HEK293T (cell line): ENCODE measurements around the gene MLXIP.

Source experiments
- CTCF ChIA-PET: fragments of 350-600 bp; formaldehyde crosslinking; extraction: SDS; loops from one replicate; lab custom pipeline; 2021; ENCODE audit warnings: antibody characterized with exemption, inconsistent platforms; lab: Yijun Ruan, JAX
- POLR2A ChIA-PET: fragments of 350-600 bp; formaldehyde crosslinking; extraction: SDS; loops from one replicate; lab custom pipeline; 2020; ENCODE audit warnings: antibody characterized with exemption, inconsistent platforms; lab: Yijun Ruan, JAX
- DNase-seq: peaks from one replicate; pipeline ENCODE4 v3.0.0; 2012; ENCODE audit warnings: mixed read lengths; ENCODE audit errors: extremely low spot score
- ARNT ChIP-seq: fragments of 450-650 bp; IDR thresholded peaks from 2 replicates; pipeline ENCODE4 v1.6.1; 2017; ENCODE audit warnings: mild to moderate bottlenecking
- BHLHE40 ChIP-seq: fragments of 450-650 bp; IDR thresholded peaks from 2 replicates; pipeline ENCODE4 v1.6.1; 2016; ENCODE audit warnings: mild to moderate bottlenecking, moderate library complexity, borderline replicate concordance
- CTBP1 ChIP-seq: fragments of 450-650 bp; IDR thresholded peaks from 2 replicates; pipeline ENCODE4 v1.6.1; 2016; ENCODE audit warnings: borderline replicate concordance
- ELF4 ChIP-seq: fragments of 450-650 bp; IDR thresholded peaks from 2 replicates; pipeline ENCODE4 v1.6.1; 2017; ENCODE audit warnings: antibody characterized with exemption
- FOXA1 ChIP-seq: fragments of 450-650 bp; IDR thresholded peaks from 2 replicates; pipeline ENCODE4 v1.6.1; 2016; ENCODE audit warnings: mild to moderate bottlenecking
- FOXK2 ChIP-seq: fragments of 450-650 bp; IDR thresholded peaks from 2 replicates; pipeline ENCODE4 v1.6.1; 2016; ENCODE audit warnings: mild to moderate bottlenecking
- FOXM1 ChIP-seq: fragments of 450-650 bp; IDR thresholded peaks from 2 replicates; pipeline ENCODE4 v1.6.1; 2017; ENCODE audit warnings: mild to moderate bottlenecking, borderline replicate concordance
- HDGF ChIP-seq: fragments of 450-650 bp; IDR thresholded peaks from 2 replicates; pipeline ENCODE4 v1.6.1; 2017; ENCODE audit warnings: antibody characterized with exemption, borderline replicate concordance
- L3MBTL2 ChIP-seq: fragments of 450-650 bp; conservative IDR thresholded peaks from 2 replicates; pipeline ENCODE4 v1.6.1; 2016; ENCODE audit warnings: mild to moderate bottlenecking
- LEF1 ChIP-seq: fragments of 450-650 bp; IDR thresholded peaks from 2 replicates; pipeline ENCODE4 v1.6.1; 2017; ENCODE audit warnings: mild to moderate bottlenecking, borderline replicate concordance
- NFRKB ChIP-seq: fragments of 450-650 bp; IDR thresholded peaks from 2 replicates; pipeline ENCODE4 v1.6.1; 2016; ENCODE audit warnings: mild to moderate bottlenecking, moderate library complexity
- SP1 ChIP-seq: fragments of 450-650 bp; IDR thresholded peaks from 2 replicates; pipeline ENCODE4 v1.6.1; 2017
- SUZ12 ChIP-seq: fragments of 450-650 bp; IDR thresholded peaks from 2 replicates; pipeline ENCODE4 v1.6.1; 2016; ENCODE audit warnings: mild to moderate bottlenecking
- TARDBP ChIP-seq: fragments of 450-650 bp; IDR thresholded peaks from 2 replicates; pipeline ENCODE4 v1.6.1; 2016
- ZNF384 ChIP-seq: fragments of 450-650 bp; IDR thresholded peaks from 2 replicates; pipeline ENCODE4 v1.6.1; 2016
- TF ChIP-seq, protein P1 (sequence below): fragments of 450-650 bp; IDR thresholded peaks from 2 replicates; pipeline ENCODE4 v1.6.1; 2016

Gene MLXIP

DNA sequence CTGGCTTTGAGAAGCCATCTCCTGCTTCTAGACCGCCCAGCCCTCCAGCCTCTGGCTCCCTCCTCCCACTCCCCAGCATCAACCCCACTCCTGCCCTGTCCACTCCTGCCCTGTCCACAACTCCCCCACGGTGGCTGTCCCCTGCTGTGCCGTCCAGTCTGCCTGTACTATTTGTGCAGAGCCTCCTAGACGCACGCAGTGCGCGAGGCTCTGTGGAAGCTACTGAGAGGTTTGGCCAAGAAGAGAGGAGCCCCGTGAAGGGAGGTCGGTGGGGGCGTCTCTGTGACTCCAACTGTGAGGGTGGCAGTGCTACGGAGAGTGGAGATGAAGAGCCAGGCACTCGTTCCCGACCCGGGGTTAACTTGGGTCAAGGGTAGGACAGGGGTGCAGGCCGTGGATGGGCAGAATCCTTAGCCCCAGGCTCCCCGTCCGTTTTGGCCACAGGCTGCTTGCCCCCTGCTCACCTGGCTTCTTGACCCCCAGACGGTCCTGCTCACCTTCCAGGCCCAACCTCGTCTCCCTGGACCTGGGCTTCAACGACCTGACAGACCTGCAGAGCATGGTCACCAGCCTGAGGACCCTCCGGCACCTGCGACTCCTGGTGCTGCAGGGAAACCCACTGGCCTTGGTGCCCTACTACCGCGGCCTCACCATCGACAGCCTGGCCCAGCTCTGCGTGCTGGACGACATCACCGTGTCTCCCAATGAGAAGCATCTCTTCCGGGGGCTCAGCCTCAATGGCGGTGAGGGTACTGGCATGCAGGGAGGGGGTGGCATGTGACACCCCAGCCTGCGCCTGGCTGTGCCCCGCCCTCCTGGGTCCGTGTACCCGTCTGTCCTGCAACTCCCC is 111.3 kb downstream of the MLXIP start:
- CTCF ChIA-PET: interaction anchor here (0.6 to 1.2 kb wide), 4 partner anchors 42 to 786 kb away, joined by 3 to 5 read pairs (median 4); no protein-coding TSS in a partner anchor
- no peak for TF ChIP-seq FOXA1
- no peak for TF ChIP-seq HDGF
- TF ChIP-seq L3MBTL2: no peak
- TF ChIP-seq SUZ12: no peak
- no peak for TF ChIP-seq ZNF384
- no peak for TF ChIP-seq FOXM1
- TF ChIP-seq TARDBP: no peak
- TF ChIP-seq LEF1: no peak
- no peak for TF ChIP-seq CTBP1
- TF ChIP-seq ELF4: no peak
- no peak for TF ChIP-seq ARNT
- TF ChIP-seq, protein P1, sequence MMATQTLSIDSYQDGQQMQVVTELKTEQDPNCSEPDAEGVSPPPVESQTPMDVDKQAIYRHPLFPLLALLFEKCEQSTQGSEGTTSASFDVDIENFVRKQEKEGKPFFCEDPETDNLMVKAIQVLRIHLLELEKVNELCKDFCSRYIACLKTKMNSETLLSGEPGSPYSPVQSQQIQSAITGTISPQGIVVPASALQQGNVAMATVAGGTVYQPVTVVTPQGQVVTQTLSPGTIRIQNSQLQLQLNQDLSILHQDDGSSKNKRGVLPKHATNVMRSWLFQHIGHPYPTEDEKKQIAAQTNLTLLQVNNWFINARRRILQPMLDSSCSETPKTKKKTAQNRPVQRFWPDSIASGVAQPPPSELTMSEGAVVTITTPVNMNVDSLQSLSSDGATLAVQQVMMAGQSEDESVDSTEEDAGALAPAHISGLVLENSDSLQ: no peak
- TF ChIP-seq BHLHE40: no peak
- no peak for TF ChIP-seq FOXK2
- no peak for TF ChIP-seq NFRKB
- TF ChIP-seq SP1: no peak
- DNase-seq: no peak
- POLR2A ChIA-PET: no interaction called here

DNA sequence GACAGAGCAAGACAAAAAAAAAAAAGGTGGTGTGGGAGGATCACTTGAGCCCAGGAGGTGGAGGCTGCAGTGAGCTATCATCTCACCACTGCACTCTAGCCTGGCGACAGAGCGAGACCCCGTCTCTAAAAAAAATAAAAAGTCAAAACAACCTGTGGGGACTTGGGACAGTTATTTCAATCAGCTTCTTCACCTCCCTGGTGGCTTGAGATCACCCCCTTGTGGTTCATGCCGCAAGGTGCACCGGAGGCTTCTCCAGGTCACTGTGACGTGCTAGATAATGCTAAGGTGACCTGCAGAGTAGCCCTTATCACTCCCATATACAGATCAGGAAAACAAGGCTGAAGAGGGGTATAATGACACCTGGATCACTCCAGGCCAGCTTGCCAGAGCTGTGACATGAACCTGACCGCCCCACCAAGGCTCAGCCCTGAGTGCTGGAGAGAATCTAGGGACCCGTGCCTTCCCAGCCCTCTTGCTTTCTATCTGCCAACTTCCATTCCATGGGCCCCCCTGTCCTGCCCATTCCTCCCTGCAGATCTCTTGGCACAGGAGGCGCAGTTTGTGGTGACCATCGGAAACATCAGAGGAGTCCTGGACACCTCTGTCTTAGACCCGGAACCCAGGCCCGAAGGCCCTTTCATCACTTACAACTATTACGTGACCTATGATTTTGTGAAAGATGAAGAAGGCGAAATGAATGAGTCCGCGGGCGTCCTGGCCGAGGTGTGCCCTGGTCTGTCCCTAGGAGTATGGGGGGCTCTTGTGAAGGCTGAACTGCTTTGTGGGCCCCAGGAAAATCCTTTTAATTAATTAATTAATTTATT is 112.5 kb downstream of the MLXIP start:
- ChIA-PET CTCF (interaction anchor here (0.8 to 1.2 kb wide), 4 partner anchors 15 to 66 kb away, joined by 3 to 5 read pairs (median 4); no protein-coding TSS in a partner anchor), POLR2A (no interaction called here)
- peak; percentile 81 for DNase-seq
- TF ChIP-seq CTBP1 (no peak), ZNF384 (peak; percentile 83)

DNA sequence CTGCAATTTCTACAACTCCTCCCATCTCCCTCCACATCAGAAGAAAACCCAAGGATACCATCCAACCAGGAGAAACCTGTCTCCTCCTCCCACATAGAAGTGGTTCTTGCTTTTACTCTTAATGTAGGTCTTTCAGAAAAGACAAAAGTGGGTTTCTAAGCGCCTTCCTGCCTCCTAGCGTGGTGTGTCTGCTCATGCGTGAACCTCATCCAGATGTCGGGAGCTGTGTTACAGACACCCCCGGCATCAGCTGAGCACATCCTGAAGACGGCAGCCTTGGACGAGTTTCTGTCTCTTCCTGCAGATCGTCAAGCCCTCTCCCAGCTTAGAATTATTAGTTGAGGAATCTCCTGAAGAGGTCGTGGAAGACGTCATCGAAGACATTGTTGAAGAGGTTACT is 113.9 kb downstream of the MLXIP start:
- no peak for DNase-seq
- ChIA-PET POLR2A (no interaction called here), CTCF (interaction anchor here (1.1 kb wide), 1 partner anchor 37 kb away, joined by 4 read pairs; no protein-coding TSS in a partner anchor)
- TF ChIP-seq CTBP1 (no peak), LEF1 (no peak), SP1 (no peak)

DNA sequence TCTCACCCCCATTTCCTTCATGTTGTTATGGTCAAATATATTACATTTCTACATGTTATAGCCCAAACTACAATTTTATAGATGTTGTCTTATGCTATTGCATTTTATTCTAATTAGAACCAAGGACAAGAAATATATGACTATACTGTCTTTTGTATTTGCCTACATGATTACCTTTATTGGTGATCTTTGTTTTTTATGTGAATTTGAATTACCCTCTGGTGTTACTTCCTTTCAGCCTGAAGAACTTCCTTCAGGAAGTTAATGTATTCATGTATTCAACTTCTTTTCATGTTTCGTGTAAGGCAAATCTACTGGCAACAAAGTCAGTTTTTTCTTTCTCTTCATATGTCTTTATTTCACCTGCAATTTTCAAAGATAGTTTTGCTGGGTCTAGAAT is 116.2 kb downstream of the MLXIP start:
- DNase-seq: no peak
- no peak for TF ChIP-seq FOXA1
- no peak for TF ChIP-seq BHLHE40
- no peak for TF ChIP-seq LEF1
- no peak for TF ChIP-seq ARNT
- TF ChIP-seq, protein P1: no peak
- no peak for TF ChIP-seq FOXM1
- TF ChIP-seq ELF4: no peak
- ChIA-PET CTCF (no interaction called here), POLR2A (no interaction called here)

DNA sequence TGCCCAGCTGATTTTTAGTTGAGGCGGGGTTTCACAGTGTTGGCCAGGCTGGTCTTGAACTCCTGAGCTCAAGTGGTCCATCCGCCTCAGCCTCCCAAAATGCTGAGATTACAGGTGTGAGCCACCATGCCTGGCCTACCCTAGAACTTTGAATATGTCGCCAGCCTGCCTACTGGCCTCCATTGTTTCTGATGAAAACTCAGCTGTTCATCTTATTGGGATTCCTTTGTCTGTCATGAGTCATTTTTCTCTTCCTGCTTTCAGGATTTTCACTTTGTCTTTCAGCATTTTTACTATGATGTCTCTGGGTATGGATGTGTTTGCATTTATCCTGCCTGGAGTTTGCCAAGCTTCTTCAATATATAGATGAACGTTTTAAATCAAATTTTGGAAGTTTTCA is 116.8 kb downstream of the MLXIP start:
- ChIA-PET CTCF (interaction anchor here (0.5 kb wide), 1 partner anchor 72 kb away, joined by 3 read pairs; no protein-coding TSS in a partner anchor), POLR2A (no interaction called here)
- no peak for DNase-seq
- TF ChIP-seq FOXA1 (no peak), L3MBTL2 (no peak), FOXM1 (no peak), ZNF384 (no peak), CTBP1 (no peak), BHLHE40 (no peak), SP1 (no peak)
